ENCODE measurements around the gene LYPD6B. TPM values are rescaled to one million over a fixed set of nuclear protein-coding genes. Genes with fewer than 3 reads are reported as not detected.

LYPD6B gene
- total RNA-seq, 4 donors from 2014 or later, result 0.49 to 0.54 TPM; not detected in 2

- ATAC-seq, result no peak
- Histone ChIP-seq H3K27me3 (no peaks in the 10 kb centered on the region), H3K9me3 (no peaks in the 10 kb centered on the region), H3K4me3 (no peak overlapping the region), H3K4me1 (no peaks in the 10 kb centered on the region), H3K27ac (no peak overlapping the region), H3K36me3 (no peaks in the 10 kb centered on the region)
- TF ChIP-seq EP300 (IDR thresholded peaks at IDR 0.05) (no peak), POLR2AphosphoS5 (IDR thresholded peaks at IDR 0.05) (no peak)
- TF ChIP-seq, protein P1, sequence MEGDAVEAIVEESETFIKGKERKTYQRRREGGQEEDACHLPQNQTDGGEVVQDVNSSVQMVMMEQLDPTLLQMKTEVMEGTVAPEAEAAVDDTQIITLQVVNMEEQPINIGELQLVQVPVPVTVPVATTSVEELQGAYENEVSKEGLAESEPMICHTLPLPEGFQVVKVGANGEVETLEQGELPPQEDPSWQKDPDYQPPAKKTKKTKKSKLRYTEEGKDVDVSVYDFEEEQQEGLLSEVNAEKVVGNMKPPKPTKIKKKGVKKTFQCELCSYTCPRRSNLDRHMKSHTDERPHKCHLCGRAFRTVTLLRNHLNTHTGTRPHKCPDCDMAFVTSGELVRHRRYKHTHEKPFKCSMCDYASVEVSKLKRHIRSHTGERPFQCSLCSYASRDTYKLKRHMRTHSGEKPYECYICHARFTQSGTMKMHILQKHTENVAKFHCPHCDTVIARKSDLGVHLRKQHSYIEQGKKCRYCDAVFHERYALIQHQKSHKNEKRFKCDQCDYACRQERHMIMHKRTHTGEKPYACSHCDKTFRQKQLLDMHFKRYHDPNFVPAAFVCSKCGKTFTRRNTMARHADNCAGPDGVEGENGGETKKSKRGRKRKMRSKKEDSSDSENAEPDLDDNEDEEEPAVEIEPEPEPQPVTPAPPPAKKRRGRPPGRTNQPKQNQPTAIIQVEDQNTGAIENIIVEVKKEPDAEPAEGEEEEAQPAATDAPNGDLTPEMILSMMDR (IDR thresholded peaks at IDR 0.05), result no peak
- 39 to 58% methylated on average over 10 of the region's 10 CpGs for WGBS, 2 donors (ENCODE audit: low coverage in 1 of 2)
Measured at GRCh38 chr2:149145314-149146295, 107.1 kb downstream of the LYPD6B start.

- Histone ChIP-seq H3K9me3 (no peaks in the 10 kb centered on the region), H3K27ac (no peak overlapping the region), H3K4me1 (no peaks in the 10 kb centered on the region), H3K27me3 (no peaks in the 10 kb centered on the region), H3K4me3 (no peak overlapping the region), H3K36me3 (no peaks in the 10 kb centered on the region)
- WGBS, 2 donors (ENCODE audit: low coverage in 1 of 2), result 64% methylated on average over 3 to 6 of the region's 8 CpGs
- ATAC-seq, result no peak
- TF ChIP-seq EP300 (IDR thresholded peaks at IDR 0.05), result no peak
- no peak for TF ChIP-seq POLR2A (IDR thresholded peaks at IDR 0.05)
Measured at GRCh38 chr2:149146876-149147275, 108.4 kb downstream of the LYPD6B start.

DNA sequence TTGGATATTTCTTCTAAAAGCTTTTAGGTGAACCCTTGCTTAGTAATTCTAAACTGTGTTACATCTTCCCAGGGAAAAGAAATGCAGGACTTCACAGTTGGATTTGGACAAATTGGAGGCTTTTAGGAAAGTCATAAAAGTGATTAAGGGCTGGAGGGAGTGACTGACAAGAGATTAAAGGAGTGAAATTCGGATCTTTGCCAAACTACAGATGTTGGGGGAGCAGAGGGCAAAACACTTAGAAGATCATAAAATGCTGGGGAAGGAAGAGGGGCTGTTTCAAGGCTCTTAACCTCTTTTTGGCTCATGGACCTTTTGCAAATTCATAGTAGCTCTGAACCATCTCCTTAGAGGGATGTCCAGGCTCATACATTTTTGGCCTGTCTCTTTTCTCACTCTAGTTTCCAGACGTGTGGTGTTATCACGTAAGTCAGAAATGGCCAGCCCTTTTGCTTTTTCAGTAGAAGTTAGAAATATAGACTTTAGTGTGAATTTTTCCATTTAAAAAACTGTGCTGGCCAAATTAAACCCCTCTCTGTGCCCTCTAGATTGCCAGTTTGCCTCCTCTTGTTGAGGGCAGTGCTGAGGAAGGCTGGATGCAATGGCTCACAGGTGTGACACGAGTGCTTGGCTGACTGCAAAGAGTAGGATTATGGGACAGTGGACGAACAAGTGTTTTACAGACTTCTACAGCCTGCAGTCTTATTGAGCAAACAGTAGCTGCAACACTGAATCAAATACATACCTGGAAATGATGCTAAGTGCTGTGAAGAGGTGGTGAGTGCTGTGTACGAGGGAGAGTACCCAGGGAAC lies 109.9 kb downstream of the LYPD6B start:
- Histone ChIP-seq H3K36me3 (no peaks in the 10 kb centered on the region), H3K9me3 (no peaks in the 10 kb centered on the region), H3K4me3 (no peak overlapping the region), H3K27ac (no peak overlapping the region), H3K4me1 (no peaks in the 10 kb centered on the region), H3K27me3 (no peaks in the 10 kb centered on the region)
- 59 to 62% methylated on average over 6 of the region's 6 CpGs for WGBS, 2 donors (ENCODE audit: low coverage in 1 of 2)
- no peak for ATAC-seq
- TF ChIP-seq POLR2AphosphoS5 (IDR thresholded peaks at IDR 0.05) (no peak), POLR2A (IDR thresholded peaks at IDR 0.05) (no peak), EP300 (IDR thresholded peaks at IDR 0.05) (no peak)
- TF ChIP-seq, protein P1 (IDR thresholded peaks at IDR 0.05), result no peak

DNA sequence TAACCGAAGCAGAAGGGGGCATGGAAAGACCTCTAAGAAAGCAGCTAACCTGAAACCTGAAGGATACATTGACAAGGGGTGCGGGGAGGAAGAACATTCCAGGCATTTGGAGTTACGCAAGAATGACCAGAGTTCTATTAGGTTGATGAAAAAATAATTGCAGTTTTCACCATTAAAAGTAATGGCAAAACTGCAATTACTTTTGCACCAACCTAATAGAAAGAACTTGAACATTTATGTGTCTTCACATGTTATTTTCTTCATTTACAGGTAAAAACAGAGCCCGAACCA lies 110.5 kb downstream of the LYPD6B start:
- Histone ChIP-seq H3K27ac (no peak overlapping the region), H3K27me3 (no peaks in the 10 kb centered on the region), H3K4me3 (no peak overlapping the region), H3K36me3 (no peaks in the 10 kb centered on the region), H3K9me3 (no peaks in the 10 kb centered on the region), H3K4me1 (no peaks in the 10 kb centered on the region)
- no peak for ATAC-seq
- TF ChIP-seq POLR2A (IDR thresholded peaks at IDR 0.05), result no peak
- TF ChIP-seq, protein P1 (IDR thresholded peaks at IDR 0.05), result no peak
- WGBS, 2 donors (ENCODE audit: low coverage in 1 of 2), result 83 to 97% methylated on average over 3 to 4 of the region's 4 CpGs

GRCh38 chr2:149152469-149152953 lies 114.0 kb downstream of the LYPD6B start:
- H3K27me3 ChIP-seq, result no peaks in the 10 kb centered on the region

More at GRCh38 chr2:149152469-149152953, 114.0 kb downstream of the LYPD6B start:
- WGBS, 2 donors (ENCODE audit: low coverage in 1 of 2), result 27 to 49% methylated on average over 2 of the region's 2 CpGs
- no peaks in the 10 kb centered on the region for H3K36me3 ChIP-seq
- TF ChIP-seq EP300 (IDR thresholded peaks at IDR 0.05) (no peak), POLR2AphosphoS5 (IDR thresholded peaks at IDR 0.05) (no peak), POLR2A (IDR thresholded peaks at IDR 0.05) (no peak)
- TF ChIP-seq, protein P1 (IDR thresholded peaks at IDR 0.05), result no peak
- H3K27ac ChIP-seq, result no peak overlapping the region
- H3K4me1 ChIP-seq, result no peaks in the 10 kb centered on the region
- no peaks in the 10 kb centered on the region for H3K9me3 ChIP-seq
- no peak overlapping the region for H3K4me3 ChIP-seq
- no peak for ATAC-seq

All from gastroesophageal sphincter (tissue), 4 donors.